Right atrium auricular region (tissue), 2 donors: ENCODE measurements around the gene CERK. TPM values are rescaled to one million over a fixed set of nuclear protein-coding genes. Genes with fewer than 3 reads are reported as not detected.

Experiments
- DNase-seq: peaks from one replicate; pipeline ENCODE4 v3.0.0-alpha.2; 2019; ENCODE audit warnings: low spot score
- H3K27ac ChIP-seq, 2 donors: fragments of 200-600 bp; sonication (generic); 1 replicate in 1 of 2; 2 replicates in 1 of 2; pipeline ENCODE4 v1.5.1; 2016 to 2019
- H3K27me3 ChIP-seq, 2 donors: fragments of 200-600 bp; sonication (generic); one replicate each; pipeline versions ENCODE4 v1.5.1 to v1.6.0; 2017 to 2019
- H3K36me3 ChIP-seq: fragments of 200-600 bp; sonication (generic); one replicate; pipeline ENCODE4 v1.5.1; 2016
- H3K4me1 ChIP-seq, 2 donors: fragments of 200-600 bp; sonication (generic); one replicate each; pipeline versions ENCODE4 v1.5.1 to v1.6.0; 2017 to 2019
- H3K4me3 ChIP-seq, 2 donors: fragments of 200-600 bp; sonication (generic); 1 replicate in 1 of 2; 2 replicates in 1 of 2; pipeline ENCODE4 v1.5.1; 2017 to 2019; ENCODE audit warnings: mild to moderate bottlenecking in 1 of 2, moderate library complexity in 1 of 2
- H3K9me3 ChIP-seq, 2 donors: fragments of 200-600 bp; sonication (generic); one replicate each; pipeline ENCODE4 v1.5.1; 2019
- total RNA-seq, 2 donors: library from RNA; depleted of rRNA; stranded (reverse); fragments of >200 nt; gene quantifications; one replicate each; pipeline ENCODE4 v1.1.0, GENCODE V29; 2016
- TF ChIP-seq, protein P1 (sequence below), 2 donors: fragments of 200-600 bp; sonication (generic); IDR thresholded peaks; one replicate each; pipeline ENCODE4 v1.5.1; 2019; ENCODE audit warnings: antibody characterized with exemption in 2 of 2

Gene CERK
- total RNA-seq, 2 donors from 2014 or later, result 46.0 to 59.8 TPM

DNA sequence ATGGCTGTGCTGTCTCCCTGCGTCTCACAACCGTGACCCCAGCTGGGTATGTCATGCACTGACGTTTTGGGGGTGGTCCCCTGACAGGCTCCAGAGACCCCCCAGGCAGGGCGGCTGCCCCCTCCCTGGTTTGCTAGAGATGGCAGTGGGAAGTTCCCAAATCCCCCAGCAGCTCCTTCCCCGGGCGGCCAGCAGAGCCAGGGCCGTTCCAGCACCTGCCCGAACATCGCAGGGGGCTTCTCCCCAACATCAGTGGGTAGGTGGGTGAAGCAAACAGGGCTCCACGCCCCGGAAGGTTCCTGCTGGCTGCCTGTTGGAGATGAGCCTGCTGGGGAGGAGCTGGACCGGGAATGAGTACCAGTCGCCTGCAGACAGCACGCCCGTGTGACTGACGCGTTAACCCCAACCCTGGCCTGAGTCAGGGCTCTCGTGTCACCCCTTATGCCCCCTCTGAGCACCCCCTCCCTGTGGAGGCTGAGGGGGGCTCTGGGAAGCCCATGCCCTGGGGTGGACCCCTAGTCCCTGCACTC is 72.2 kb downstream of the CERK start:
- Histone ChIP-seq H3K27ac (no peak overlapping the region), H3K4me1 (peaks cover 0 to 22% of the 10 kb centered on the region in 2 donors), H3K36me3 (peaks cover 74% of the 10 kb centered on the region), H3K4me3 (no peak overlapping the region), H3K27me3 (no peaks in the 10 kb centered on the region), H3K9me3 (no peaks in the 10 kb centered on the region)
- TF ChIP-seq, protein P1, sequence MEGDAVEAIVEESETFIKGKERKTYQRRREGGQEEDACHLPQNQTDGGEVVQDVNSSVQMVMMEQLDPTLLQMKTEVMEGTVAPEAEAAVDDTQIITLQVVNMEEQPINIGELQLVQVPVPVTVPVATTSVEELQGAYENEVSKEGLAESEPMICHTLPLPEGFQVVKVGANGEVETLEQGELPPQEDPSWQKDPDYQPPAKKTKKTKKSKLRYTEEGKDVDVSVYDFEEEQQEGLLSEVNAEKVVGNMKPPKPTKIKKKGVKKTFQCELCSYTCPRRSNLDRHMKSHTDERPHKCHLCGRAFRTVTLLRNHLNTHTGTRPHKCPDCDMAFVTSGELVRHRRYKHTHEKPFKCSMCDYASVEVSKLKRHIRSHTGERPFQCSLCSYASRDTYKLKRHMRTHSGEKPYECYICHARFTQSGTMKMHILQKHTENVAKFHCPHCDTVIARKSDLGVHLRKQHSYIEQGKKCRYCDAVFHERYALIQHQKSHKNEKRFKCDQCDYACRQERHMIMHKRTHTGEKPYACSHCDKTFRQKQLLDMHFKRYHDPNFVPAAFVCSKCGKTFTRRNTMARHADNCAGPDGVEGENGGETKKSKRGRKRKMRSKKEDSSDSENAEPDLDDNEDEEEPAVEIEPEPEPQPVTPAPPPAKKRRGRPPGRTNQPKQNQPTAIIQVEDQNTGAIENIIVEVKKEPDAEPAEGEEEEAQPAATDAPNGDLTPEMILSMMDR (IDR thresholded peaks at IDR 0.05), result no peak
- DNase-seq, result no peak

DNA sequence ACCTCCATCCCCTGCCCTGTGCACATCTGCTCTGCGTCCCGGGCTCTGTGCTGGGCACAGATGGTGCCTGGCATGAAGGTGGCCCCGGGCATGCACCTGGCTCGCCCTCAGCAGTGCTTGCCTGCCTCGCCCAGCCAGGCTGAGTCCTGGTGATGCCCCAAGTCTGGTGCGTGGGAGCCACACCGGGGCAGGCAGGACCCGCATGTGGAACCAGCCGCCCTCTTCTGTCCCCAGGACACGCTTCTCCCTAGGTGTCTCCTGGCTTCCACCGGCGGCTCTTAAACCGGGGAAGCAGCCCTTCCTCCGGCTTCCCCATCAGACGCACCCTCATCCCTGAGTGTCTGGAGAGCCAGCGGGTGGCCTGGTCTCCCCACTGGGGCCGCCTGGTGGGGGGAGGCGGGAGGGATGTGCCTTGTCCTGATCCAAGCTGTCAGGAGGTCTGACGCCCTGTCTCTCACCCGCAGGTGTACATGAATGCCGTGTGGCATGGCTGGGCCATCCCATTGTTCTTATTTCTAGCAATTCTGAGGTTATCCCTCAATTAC is 72.8 kb downstream of the CERK start:
- Histone ChIP-seq H3K27me3 (no peaks in the 10 kb centered on the region), H3K4me1 (peaks cover 0 to 22% of the 10 kb centered on the region in 2 donors), H3K36me3 (peaks cover 68% of the 10 kb centered on the region), H3K4me3 (no peak overlapping the region), H3K27ac (no peak overlapping the region), H3K9me3 (no peaks in the 10 kb centered on the region)
- TF ChIP-seq, protein P1 (IDR thresholded peaks at IDR 0.05), result no peak
- DNase-seq, result no peak

DNA sequence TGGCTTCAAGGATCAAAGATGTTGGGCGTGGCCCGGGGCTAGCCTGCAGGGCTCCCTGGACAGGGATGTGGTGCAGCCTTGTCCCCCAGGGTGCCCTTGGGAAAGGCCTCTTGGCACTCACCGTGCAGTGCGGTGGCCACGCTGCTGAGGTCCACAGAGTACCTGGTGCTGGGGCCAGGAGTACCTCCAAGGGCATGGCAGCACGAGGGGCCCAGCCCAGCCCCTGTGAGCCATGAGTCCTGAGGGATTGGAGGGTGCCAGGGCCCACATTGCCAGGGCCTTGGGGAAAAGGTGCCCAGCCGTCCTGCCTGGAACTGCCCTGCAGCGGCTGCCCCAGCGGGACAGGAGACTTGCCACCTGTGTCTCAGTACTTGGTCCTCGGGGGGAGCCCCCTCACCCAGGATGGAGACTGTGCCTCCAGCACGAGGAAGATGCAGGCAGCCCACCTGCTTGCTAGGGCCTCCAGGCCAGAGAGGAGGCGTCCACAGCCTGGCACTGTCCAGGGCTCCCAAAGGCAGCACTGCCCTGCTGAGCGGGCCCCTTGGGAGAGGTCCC is 73.7 kb downstream of the CERK start:
- no peaks in the 10 kb centered on the region for H3K9me3 ChIP-seq
- TF ChIP-seq, protein P1 (IDR thresholded peaks at IDR 0.05), result no peak
- H3K27ac ChIP-seq, result no peak overlapping the region
- peaks cover 70% of the 10 kb centered on the region for H3K36me3 ChIP-seq
- H3K4me3 ChIP-seq, result no peak overlapping the region
- no peaks in the 10 kb centered on the region for H3K27me3 ChIP-seq
- DNase-seq, result no peak
- peaks cover 0 to 24% of the 10 kb centered on the region in 2 donors for H3K4me1 ChIP-seq

DNA sequence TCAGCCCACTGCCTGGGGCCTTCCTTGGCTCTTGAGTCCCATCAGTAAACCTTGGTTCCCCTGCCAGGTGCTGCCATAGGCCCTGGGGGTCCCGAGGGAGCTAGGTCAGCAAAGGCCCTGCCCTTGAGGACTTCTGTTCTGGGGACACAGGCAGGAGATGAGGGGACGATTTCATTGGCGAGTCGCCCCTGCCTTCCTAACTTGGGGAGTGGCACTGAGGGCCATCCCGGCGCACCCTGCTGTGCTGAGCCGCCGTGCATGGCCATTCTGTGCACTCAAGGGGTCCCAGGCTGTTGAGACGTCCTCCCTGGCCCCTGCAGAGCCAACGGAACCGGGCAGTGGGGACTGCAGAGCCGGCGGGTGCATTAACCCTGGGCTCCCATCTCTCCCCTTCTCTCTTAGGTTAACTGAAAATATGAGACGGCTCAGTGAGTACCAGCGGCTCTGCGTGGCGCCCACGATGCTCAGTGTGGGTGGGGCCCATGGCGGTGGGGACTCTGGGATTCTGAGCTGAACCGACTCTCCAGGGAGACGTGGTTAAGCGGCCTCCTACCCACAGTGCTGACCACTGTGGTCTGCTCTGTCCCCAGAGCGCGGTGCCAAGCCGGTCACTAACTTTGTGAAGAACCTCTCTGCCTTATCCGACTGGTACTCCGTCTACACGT is 74.5 kb downstream of the CERK start:
- Histone ChIP-seq H3K9me3 (no peaks in the 10 kb centered on the region), H3K4me3 (no peak overlapping the region), H3K27ac (peak overlapping the region in 1 of 2 donors; percentile 84), H3K27me3 (no peaks in the 10 kb centered on the region), H3K4me1 (peaks cover 0 to 28% of the 10 kb centered on the region in 2 donors), H3K36me3 (peaks cover 71% of the 10 kb centered on the region)
- TF ChIP-seq, protein P1 (IDR thresholded peaks at IDR 0.05), result no peak
- no peak for DNase-seq

DNA sequence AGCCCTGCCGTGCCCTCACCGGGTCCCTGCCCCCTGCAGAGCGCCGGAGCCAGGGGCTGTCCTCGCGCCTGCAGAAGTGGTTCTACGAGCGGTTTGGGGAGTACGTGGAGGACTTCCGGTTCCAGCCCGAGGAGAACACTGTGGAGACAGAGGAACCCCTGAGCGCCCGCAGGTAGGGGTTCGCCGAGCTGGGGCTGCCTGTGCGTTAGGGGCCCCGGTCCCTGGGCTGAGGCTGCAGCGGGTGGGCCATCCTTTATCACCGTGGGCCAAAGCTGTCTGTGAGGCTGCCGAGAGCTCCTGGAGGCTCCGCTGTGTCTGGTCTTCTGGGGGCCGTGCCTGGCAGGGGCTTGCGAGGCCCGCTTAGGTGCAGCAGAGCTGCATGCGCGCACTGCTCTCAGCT is 75.1 kb downstream of the CERK start:
- Histone ChIP-seq H3K4me1 (peaks cover 0 to 32% of the 10 kb centered on the region in 2 donors), H3K36me3 (peaks cover 69% of the 10 kb centered on the region), H3K27ac (peak overlapping the region in 1 of 2 donors; percentile 84), H3K4me3 (no peak overlapping the region), H3K27me3 (no peaks in the 10 kb centered on the region), H3K9me3 (no peaks in the 10 kb centered on the region)
- TF ChIP-seq, protein P1 (IDR thresholded peaks at IDR 0.05), result no peak
- DNase-seq, result no peak
